Measurements from ENCODE around the gene SAMD7.

The SAMD7 gene

DNA sequence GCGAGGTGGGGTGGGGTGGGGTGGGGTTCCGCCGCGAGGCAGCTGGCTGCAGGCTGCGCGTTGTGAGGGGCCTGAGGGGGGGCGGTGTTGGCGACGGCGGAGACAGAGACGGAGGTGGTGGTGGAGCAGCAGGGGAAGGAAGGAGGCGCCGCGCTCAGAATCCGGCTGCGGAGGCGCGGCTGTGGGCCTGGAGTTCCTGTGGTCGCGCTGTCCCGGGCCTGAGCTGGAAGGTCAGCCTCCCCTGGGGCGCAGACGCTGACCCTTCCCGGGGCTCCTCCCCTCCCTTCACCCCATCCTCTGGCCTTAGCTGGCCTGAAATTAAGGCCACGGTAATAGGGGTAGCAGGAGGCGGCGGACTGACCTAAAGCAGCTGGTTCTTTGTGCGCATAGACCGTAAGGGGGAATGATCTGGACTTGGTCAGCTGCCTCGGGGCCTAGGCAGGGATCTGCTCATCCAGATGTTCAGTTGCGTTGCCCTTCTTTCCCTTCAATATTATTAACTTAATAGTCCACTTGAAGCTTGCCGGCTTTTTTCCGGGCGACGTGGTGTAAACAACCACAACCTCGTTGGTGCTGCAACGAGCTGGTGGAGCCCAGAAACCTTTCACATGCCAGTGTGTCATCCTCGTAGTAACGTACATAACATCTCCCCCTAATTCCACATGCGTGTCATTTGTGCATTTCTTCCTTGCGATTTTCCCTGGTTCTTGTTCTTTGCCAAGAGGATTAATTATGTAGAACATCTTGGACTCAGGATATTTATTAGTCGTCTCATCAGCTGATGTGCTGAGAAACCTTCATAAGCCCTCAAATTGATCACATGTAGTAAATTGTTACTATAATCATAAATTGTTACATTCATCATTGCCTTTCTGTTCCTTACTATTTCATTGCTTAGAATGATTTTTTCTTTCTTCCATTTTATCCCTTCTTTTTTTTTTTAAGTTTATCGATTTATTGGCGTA, 55.9 kb downstream of the SAMD7 start:
- no peak for DNase-seq (ENCODE audit: low read depth)

DNA sequence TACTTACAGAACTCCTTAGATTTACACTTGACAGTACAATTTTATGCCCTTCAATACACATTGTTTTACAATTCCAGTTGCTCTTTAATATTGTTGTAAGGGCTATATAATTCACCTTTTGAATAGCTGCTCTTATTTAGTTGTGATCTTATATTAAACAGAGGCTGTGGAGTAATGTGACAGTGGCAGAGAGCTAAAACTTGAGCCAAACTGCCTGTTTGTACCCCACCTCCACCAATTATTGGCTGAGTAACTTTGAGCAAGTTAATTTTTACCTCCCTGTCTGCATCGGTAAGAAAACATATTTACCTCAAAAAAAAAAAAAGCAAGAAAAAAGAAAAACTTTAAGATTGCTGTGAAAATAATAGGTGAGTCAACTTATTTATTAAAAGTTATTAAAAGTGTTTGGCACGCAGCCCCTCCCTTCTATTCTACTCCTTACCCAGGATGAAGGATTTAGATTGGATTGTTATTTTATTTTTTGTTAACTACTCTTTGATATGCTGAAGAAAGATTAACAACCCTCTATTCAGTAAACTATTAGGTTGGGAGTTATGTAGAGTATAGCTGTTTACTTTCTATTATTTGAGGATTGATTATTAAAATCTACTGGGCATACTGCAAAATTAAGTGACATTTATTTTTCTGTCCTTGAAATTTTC, 57.0 kb downstream of the SAMD7 start:
- DNase-seq (ENCODE audit: low read depth): no peak

- no peak for DNase-seq (ENCODE audit: low read depth)
Observed at GRCh38 chr3:169969174-169970095, 58.1 kb downstream of the SAMD7 start.

- no peak for DNase-seq (ENCODE audit: low read depth)
Observed at GRCh38 chr3:169970847-169971246, 59.5 kb downstream of the SAMD7 start.

GRCh38 chr3:169971522-169971921, 60.1 kb downstream of the SAMD7 start:
- no peak for DNase-seq (ENCODE audit: low read depth)

DNA sequence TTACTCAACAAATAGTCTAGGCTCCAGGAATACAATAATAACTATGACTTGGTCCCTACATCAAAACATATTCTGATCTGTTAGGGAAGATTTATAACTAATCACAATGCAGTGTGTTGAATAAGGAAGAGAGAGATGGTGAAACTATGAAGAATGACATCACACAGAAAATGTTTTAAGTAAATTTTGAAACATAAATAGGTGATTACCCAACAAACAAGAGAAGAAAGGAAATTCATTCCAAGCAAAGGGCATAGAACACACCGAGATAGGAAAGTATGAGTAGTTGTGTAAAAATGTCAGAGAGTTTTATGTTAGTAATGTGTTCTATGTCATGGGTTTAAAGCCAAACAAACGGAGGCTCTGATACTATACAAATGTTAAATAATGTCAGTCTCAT, 68.7 kb downstream of the SAMD7 start:
- no peak for DNase-seq (ENCODE audit: low read depth)

GRCh38 chr3:169984292-169984691, 72.9 kb downstream of the SAMD7 start:
- DNase-seq (ENCODE audit: low read depth): no peak
